ENCODE data around the gene OGFR.

Gene OGFR

DNA sequence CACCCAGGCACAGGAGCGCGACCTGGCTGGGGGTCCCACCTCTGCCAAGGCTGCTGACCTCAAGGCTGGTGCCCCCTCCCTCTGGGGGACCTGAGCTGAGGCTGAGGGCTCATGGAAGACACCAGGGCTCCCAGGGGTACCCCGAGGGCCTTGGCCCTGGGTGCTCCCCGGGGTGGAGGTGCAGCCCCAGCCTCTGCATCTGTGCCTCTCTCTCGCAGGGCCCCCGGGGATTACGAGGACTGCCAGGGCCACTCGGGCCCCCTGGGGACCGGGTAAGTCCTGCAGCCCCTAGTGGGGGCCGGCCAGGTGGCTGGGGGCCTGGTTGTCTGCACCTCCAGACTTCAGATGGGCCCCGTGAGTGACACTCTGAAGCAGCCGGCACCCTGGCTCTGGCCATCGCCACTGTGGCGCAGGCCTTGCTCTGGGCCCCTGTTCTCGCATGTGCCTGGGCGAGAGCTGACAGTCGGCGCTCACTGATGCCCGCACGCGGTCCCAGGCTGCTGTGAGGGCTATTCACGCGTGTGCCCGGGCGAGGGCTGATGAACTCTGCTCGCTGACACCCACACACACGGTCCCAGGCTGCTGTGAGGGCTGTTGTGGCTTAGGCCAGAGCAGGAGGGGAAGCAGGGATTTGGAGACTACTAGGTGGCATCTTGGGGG, 21.5 kb downstream of the OGFR start:
- DNase-seq (ENCODE audit: low read depth in 2 of 2) = no peak

GRCh38 chr20:62826646-62827310, 22.1 kb downstream of the OGFR start:
- no peak for DNase-seq (ENCODE audit: low read depth in 2 of 2)

DNA sequence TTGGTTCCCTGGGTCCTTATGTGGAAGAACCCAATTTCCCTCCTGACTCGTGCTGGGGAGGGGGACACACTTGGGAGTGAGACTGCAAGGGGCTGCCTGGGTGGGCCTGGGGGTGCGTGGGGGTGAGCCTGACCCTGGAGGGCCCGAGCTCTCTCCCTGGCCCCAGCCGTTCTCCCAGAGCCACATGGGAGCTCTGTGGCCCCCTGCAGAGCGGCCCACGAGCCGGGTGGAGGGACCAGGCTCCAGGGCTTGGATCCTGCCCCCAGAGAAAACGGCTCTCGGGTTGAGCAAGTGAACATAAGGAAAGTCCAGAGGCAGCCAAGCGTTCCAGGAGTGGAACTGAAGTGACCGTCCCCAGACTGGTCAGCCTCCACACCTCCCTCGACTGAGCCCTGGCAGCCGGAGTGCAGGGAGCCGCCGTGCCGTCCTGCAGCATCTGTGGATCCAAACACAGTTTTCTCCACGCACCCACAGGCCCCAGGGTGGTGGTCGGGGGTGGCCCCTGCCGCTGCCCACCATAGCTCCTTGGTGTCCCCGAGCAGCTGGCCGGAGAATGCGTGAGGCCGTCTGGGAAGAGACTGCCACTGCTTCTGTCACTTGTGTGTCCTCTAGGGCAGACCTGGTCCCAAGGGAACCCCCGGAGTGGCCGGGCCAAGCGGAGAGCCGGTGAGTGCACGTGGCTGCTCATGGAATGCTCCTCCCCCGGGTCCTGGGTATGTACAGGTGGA, 22.8 kb downstream of the OGFR start:
- DNase-seq (ENCODE audit: low read depth in 2 of 2) = no peak

DNA sequence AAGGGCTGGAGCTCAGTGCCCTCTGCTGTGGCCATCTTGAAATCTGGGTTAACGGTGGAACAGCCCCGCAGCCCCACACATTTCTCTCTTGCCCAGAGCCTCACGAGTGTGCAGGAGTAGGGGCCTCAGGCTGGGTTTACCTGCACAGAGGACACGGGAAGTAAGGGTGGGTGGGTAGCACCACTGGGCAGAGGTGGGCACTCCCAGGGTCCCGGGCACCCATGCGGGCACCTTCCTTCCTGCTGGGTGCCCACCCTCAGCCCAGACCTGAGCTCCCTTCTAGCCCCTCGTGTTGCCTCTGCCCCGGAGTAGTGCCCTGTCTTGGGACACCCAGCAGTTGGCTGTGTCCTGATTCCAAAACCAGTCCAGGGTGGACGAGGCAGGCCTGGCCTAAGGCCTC, 23.4 kb downstream of the OGFR start:
- DNase-seq (ENCODE audit: low read depth in 2 of 2) = no peak

DNA sequence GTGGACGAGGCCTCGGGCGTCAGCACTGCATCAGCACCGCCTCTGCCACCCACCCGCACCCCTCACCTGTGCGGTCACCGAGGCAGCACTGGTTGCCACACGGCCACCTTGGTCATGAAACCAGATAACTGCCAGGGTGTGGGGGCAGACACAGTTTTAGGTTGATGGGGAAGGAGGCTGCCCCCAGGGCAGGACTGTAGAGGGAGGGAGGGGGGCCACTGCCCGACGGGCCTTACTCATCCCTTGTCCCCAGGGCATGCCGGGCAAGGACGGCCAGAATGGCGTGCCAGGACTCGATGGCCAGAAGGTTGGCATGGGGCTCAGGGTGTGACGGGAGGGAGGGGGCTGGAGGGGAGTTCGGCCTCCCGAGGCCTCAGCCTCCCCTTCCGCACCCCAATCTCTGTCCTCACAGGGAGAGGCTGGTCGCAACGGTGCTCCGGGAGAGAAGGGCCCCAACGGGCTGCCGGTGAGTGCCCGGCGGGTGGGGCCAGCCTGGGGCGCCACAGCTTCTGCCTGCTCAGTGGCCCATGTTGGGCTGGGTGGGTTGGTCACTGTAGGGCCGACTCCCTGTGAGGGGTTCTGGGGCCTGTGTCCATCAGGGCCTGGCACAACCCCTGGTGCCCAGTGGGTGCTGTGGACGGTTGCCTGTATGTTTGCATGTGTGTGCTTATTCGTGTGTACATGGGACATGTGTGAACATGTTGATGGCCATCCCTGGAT, 24.0 kb downstream of the OGFR start:
- DNase-seq (ENCODE audit: low read depth in 2 of 2) = no peak

DNA sequence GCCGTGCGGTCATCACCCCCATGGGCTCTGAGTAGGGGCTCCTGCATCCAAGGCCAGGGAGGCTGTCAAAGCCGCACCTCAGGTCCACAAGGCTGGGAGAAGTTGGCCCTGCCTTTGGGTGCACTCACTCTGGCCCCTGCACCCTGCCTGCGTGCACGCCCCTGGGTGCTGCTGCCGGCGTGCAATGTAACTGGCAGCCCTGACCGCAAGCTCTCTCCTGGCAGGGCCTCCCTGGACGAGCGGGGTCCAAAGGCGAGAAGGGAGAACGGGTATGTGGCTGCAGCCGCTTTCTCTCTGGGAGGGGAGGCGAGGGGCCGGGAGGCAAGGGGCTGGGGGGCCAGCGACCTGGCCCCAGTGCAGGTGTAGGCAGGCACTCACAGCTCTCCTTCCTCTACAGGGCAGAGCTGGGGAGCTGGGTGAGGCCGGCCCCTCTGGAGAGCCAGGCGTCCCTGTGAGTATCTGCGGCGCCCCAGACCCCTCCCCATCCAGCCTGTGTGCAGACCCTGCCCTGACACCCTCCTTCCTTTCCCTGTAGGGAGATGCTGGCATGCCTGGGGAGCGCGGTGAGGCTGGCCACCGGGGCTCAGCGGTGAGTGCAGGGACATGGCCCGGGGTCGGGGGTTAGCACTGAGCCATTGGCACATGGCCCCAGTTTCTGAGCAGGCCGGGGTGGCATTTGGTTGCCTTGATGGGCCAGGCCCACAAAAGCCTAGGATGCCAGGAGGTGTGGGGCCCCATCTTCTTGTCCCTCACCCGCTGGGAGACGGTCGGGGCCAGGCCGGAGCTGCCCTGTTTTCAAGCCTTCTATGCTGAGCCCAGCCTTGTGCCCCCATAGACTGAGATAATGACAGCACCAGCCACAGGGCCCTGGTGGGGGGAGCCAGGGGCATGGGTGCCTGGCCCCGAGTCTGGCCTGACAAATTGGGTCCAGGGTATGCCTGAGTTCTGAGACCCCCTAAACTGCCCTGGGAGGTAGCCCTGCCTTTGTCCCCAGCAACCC, 24.9 kb downstream of the OGFR start:
- DNase-seq (ENCODE audit: low read depth in 2 of 2) = no peak

GRCh38 chr20:62830251-62830650, 25.6 kb downstream of the OGFR start:
- no peak for DNase-seq (ENCODE audit: low read depth in 2 of 2)

GRCh38 chr20:62830821-62831220, 26.2 kb downstream of the OGFR start:
- no peak for DNase-seq (ENCODE audit: low read depth in 2 of 2)

DNA sequence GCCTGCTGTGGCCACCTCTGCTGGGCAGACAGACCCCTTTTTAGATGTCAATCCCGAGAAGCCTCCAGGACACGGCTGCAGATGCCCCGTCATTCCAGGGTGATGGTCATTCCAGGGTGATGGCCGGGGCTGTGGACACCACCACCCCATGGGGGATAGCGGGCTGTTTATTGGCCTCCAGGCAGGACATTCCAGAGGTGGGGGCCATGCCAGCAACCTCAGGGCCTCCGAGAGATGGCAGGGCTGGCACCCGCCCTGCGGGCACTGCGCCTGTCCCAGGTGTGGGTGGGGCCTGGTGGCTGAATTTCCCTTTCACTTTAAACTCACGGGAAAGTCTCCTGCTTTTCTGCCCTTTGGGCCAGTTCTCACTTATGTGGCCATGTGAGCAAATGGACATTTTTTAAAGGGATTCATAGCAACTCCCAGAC, 26.7 kb downstream of the OGFR start:
- no peak for DNase-seq (ENCODE audit: low read depth in 2 of 2)

DNA sequence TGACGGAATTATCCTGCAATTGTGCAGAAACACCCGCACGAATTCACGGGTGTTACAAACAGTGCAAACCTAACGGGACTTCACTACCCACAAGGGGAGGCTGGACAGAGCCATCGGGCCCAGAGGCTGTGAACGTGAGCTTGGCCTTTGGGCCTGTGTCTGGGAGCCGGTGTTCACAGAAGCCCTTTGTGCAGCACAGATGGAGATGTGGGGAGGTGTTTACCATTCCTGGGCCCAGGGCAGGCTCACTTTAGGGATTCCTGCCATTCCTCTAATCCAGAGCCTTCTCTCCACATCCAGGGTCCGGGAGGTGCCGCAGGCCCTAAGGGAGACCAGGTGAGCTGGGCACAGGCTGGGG, 27.2 kb downstream of the OGFR start:
- no peak for DNase-seq (ENCODE audit: low read depth in 2 of 2)

DNA sequence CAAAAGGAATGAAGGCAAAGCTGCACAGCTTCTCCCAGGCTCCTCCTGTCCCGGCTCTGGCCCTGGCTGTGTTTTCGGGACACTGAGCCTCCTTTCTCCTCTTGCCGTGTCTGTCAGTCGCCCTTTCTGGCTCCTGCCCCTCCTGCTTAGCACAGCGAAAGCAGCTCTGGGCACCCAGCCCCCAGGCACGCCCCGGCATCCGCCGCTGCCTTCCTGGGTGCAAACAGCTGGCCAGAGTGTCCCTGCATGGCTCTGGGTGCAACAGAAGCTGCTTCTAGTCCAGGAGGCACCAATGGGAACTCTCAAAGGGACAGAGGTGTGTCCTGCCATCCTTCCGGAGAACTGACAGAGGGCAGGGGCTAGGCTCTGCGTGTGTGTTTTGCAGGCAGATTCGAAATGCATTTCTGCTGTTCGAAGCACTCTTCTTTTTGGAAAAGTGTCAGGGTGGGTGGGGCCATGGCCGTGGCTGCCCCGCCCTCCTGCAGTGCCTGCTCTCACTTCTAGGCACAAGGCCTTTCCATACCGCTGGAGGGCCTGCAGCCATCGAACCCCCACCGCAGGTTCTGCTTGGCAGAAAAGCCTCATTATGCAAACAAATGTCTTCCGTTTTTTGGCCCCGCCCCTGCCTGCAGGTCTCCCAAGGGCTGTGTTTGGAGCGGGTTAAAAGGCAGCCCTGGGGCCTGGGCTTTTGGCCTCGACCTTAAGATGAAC, 27.7 kb downstream of the OGFR start:
- DNase-seq (ENCODE audit: low read depth in 2 of 2) = no peak

GRCh38 chr20:62832951-62833391, 28.3 kb downstream of the OGFR start:
- DNase-seq (ENCODE audit: low read depth in 2 of 2) = no peak

- DNase-seq (ENCODE audit: low read depth in 2 of 2) = no peak
Measured at GRCh38 chr20:62834967-62835730, 30.5 kb downstream of the OGFR start.

DNA sequence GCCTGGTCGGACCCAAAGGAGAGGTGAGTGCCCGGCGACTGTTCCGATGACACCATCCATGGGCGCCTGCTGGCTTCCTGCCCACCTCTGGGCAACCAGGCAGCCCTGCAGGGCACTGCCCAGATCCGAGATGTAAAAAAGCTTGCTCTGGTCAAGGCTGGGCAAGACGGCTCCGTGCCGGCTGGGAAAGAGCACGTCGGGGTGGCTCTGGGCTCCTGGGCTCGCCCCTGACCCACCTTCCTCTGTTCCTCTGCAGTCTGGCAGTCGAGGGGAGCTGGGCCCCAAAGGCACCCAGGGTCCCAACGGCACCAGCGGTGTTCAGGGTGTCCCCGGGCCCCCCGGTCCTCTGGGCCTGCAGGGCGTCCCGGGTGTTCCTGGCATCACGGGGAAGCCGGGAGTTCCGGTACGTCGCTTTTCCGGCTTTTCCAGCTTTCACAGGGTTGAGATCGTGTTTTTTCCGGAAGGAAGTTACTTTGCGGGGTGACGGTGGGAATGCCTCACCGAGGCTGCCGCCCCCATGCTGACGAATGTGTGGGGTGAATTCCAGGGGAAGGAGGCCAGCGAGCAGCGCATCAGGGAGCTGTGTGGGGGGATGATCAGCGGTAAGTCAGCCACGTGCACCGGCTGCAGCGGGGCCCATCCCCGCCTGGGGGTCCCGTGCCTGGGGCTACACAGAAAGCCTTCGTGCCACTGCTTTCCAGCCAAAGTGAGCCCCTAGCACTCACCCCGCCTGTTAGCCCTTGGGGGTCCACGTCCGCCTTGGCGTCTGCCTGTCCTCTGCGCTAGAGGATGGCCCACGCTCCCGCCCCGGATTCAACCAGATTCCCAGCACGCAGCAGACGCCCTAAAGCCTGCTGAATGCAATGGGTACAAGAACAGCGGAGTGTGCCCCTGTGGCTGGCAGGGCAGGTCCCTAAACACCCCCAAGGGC, 31.6 kb downstream of the OGFR start:
- DNase-seq (ENCODE audit: low read depth in 2 of 2) = no peak

DNA sequence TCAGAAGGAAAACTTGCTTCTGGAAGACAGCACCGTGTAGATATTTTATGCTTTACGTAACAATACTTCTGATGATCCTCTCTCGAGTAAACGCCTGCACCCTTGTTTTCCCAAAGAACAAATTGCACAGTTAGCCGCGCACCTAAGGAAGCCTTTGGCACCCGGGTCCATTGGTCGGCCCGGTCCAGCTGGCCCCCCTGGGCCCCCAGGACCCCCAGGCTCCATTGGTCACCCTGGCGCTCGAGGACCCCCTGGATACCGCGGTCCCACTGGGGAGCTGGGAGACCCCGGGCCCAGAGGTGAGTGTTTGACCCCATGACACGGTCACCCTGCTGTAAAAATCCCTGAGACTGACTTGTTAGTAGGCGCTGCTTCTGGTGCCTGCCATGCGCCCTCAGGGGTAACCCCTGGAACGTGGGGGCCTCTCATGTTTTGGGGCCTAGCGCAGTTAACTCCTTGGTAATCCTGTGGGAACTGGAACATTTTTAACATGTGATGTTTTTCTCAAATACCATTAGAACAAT, 32.4 kb downstream of the OGFR start:
- DNase-seq (ENCODE audit: low read depth in 2 of 2) = no peak

- no peak for DNase-seq (ENCODE audit: low read depth in 2 of 2)
Measured at GRCh38 chr20:62837790-62838127, 33.1 kb downstream of the OGFR start.

GRCh38 chr20:62838128-62838891, 33.7 kb downstream of the OGFR start:
- DNase-seq (ENCODE audit: low read depth in 2 of 2) = no peak

GRCh38 chr20:62839261-62839660, 34.6 kb downstream of the OGFR start:
- DNase-seq (ENCODE audit: low read depth in 2 of 2) = no peak
